ENCODE measurements around the gene BOLA2B. TPM values are rescaled to one million over a fixed set of nuclear protein-coding genes. Genes with fewer than 3 reads are reported as not detected.
"Not testable (repeated sequence)": the region's sequence is repeated elsewhere in the genome, so short reads cannot be mapped to it uniquely, and the experiment has no call there.

The BOLA2B gene
- total RNA-seq, 1 experiment from 2014 or later = 180 TPM

GRCh38 chr16:30199049-30199448 is 5.6 kb upstream of the BOLA2B start, which contains the start of gene SULT1A3:
TSS of gene SULT1A3 (plus strand) at chr16:30199255. CDS start at chr16:30200729, 1,474 bp downstream.
- H2AFZ ChIP-seq (ENCODE audit: low read depth, low read length, poor library complexity, severe bottlenecking); H3K27ac ChIP-seq (ENCODE audit: low read depth, low read length); POLR2A ChIA-PET; intact Hi-C loops (cut with micrococcal nuclease); H3K9ac ChIP-seq (ENCODE audit: low read length); H3K9me2 ChIP-seq (ENCODE audit: insufficient read depth); H3K36me3 ChIP-seq (ENCODE audit: control insufficient read depth in 1 of 2, insufficient read depth in 2 of 2, low read length in 2 of 2); BruUV-seq (replicated peaks); DNase-seq (ENCODE audit: low read depth, low spot score); H3K9me3 ChIP-seq (ENCODE audit: control insufficient read depth in 1 of 2, insufficient read depth in 1 of 2, low read depth in 1 of 2, low read length in 2 of 2); H3K27me3 ChIP-seq (ENCODE audit: insufficient read depth, low read length); H3K4me2 ChIP-seq (ENCODE audit: low read length); CTCF ChIA-PET; H3K79me2 ChIP-seq (ENCODE audit: insufficient read depth, low read length); H4K20me1 ChIP-seq (ENCODE audit: insufficient read depth); RAD21 ChIA-PET (ENCODE audit: low non-redundant PET in 1 of 2, low total read pairs in 2 of 2, uncharacterized antibody in 2 of 2, unreplicated experiment in 2 of 2); H3K4me1 ChIP-seq (ENCODE audit: control insufficient read depth in 1 of 2, insufficient read depth in 2 of 2, low read length in 2 of 2); H3K4me3 ChIP-seq (replicated peaks in 1 of 2; ENCODE audit: low read depth in 1 of 2, low read length in 2 of 2): not testable (repeated sequence)
- ATAC-seq = peak; percentile 60

- H3K9me3 ChIP-seq (ENCODE audit: control insufficient read depth in 1 of 2, insufficient read depth in 1 of 2, low read depth in 1 of 2, low read length in 2 of 2); H3K9ac ChIP-seq (ENCODE audit: low read length); H3K9me2 ChIP-seq (ENCODE audit: insufficient read depth); POLR2A ChIA-PET; H3K4me3 ChIP-seq (replicated peaks in 1 of 2; ENCODE audit: low read depth in 1 of 2, low read length in 2 of 2); CTCF ChIA-PET; H3K4me2 ChIP-seq (ENCODE audit: low read length); H3K27ac ChIP-seq (ENCODE audit: low read depth, low read length); DNase-seq (ENCODE audit: low read depth, low spot score); ATAC-seq; BruUV-seq (replicated peaks); RAD21 ChIA-PET (ENCODE audit: low non-redundant PET in 1 of 2, low total read pairs in 2 of 2, uncharacterized antibody in 2 of 2, unreplicated experiment in 2 of 2); H4K20me1 ChIP-seq (ENCODE audit: insufficient read depth); H3K27me3 ChIP-seq (ENCODE audit: insufficient read depth, low read length); H3K36me3 ChIP-seq (ENCODE audit: control insufficient read depth in 1 of 2, insufficient read depth in 2 of 2, low read length in 2 of 2); H2AFZ ChIP-seq (ENCODE audit: low read depth, low read length, poor library complexity, severe bottlenecking); H3K79me2 ChIP-seq (ENCODE audit: insufficient read depth, low read length); H3K4me1 ChIP-seq (ENCODE audit: control insufficient read depth in 1 of 2, insufficient read depth in 2 of 2, low read length in 2 of 2); intact Hi-C loops (cut with micrococcal nuclease): not testable (repeated sequence)
Measured at GRCh38 chr16:30197001-30197400, 3.5 kb upstream of the BOLA2B start.

GRCh38 chr16:30194172-30194925 is 883 bp upstream of the BOLA2B start:
- not testable (repeated sequence) for H3K27ac ChIP-seq (ENCODE audit: low read depth, low read length)

DNA sequence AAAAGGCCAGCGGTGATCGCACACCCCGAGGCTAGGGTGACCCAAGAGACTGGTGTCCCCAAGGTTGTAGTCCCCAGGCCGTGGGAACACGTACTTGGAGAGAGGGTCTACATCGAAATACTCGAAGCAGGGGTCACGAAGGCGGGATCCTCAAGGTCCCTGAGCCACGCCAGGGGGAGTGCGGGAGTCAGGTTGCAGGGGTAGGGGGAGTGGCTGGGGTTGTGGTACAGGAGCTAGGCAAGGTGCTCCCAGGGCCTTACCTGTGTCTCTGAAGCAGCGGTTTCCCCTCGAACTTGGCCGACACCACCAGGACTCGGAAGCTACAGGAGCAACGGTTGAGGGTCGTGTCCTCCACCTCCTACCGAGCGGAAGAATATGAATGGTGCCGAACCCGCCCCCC is 368 bp downstream of the BOLA2B start:
- H3K9ac ChIP-seq (ENCODE audit: low read length); H3K9me3 ChIP-seq (ENCODE audit: control insufficient read depth in 1 of 2, insufficient read depth in 1 of 2, low read depth in 1 of 2, low read length in 2 of 2); DNase-seq (ENCODE audit: low read depth, low spot score); H3K4me3 ChIP-seq (replicated peaks in 1 of 2; ENCODE audit: low read depth in 1 of 2, low read length in 2 of 2); H3K9me2 ChIP-seq (ENCODE audit: insufficient read depth); H3K4me1 ChIP-seq (ENCODE audit: control insufficient read depth in 1 of 2, insufficient read depth in 2 of 2, low read length in 2 of 2); H4K20me1 ChIP-seq (ENCODE audit: insufficient read depth); CTCF ChIA-PET; H2AFZ ChIP-seq (ENCODE audit: low read depth, low read length, poor library complexity, severe bottlenecking); H3K4me2 ChIP-seq (ENCODE audit: low read length); intact Hi-C loops (cut with micrococcal nuclease); H3K79me2 ChIP-seq (ENCODE audit: insufficient read depth, low read length); H3K36me3 ChIP-seq (ENCODE audit: control insufficient read depth in 1 of 2, insufficient read depth in 2 of 2, low read length in 2 of 2); H3K27ac ChIP-seq (ENCODE audit: low read depth, low read length); POLR2A ChIA-PET; BruUV-seq (replicated peaks); H3K27me3 ChIP-seq (ENCODE audit: insufficient read depth, low read length); RAD21 ChIA-PET (ENCODE audit: low non-redundant PET in 1 of 2, low total read pairs in 2 of 2, uncharacterized antibody in 2 of 2, unreplicated experiment in 2 of 2): not testable (repeated sequence)
- ATAC-seq = peak; percentile 56

More at GRCh38 chr16:30194172-30194925, 883 bp upstream of the BOLA2B start:
- peak; percentile 78 for ATAC-seq
- H3K27me3 ChIP-seq (ENCODE audit: insufficient read depth, low read length); DNase-seq (ENCODE audit: low read depth, low spot score); H3K79me2 ChIP-seq (ENCODE audit: insufficient read depth, low read length); H4K20me1 ChIP-seq (ENCODE audit: insufficient read depth); H2AFZ ChIP-seq (ENCODE audit: low read depth, low read length, poor library complexity, severe bottlenecking); RAD21 ChIA-PET (ENCODE audit: low non-redundant PET in 1 of 2, low total read pairs in 2 of 2, uncharacterized antibody in 2 of 2, unreplicated experiment in 2 of 2); CTCF ChIA-PET; H3K4me1 ChIP-seq (ENCODE audit: control insufficient read depth in 1 of 2, insufficient read depth in 2 of 2, low read length in 2 of 2); H3K9me3 ChIP-seq (ENCODE audit: control insufficient read depth in 1 of 2, insufficient read depth in 1 of 2, low read depth in 1 of 2, low read length in 2 of 2); intact Hi-C loops (cut with micrococcal nuclease); H3K9me2 ChIP-seq (ENCODE audit: insufficient read depth); POLR2A ChIA-PET; H3K36me3 ChIP-seq (ENCODE audit: control insufficient read depth in 1 of 2, insufficient read depth in 2 of 2, low read length in 2 of 2): not testable (repeated sequence)
- H3K4me2 ChIP-seq (ENCODE audit: low read length) = peak overlapping the region; percentile 47
- H3K4me3 ChIP-seq (replicated peaks in 1 of 2; ENCODE audit: low read depth in 1 of 2, low read length in 2 of 2) = peak overlapping the region; percentile 37 to 39; a peak in 3 of 4 replicates
- BruUV-seq (replicated peaks) = TSS peak; percentile 96
- peak overlapping the region; percentile 41; the same call in 1 of the 2 replicates for H3K9ac ChIP-seq (ENCODE audit: low read length)
